Epidermal melanocyte (primary cell): ENCODE results near the gene CARD9.
A peak's percentile ranks its signal among the peaks of the same experiment; 100 is the strongest.

Experiments used
- DNase-seq: peaks from one replicate; pipeline ENCODE4 v3.0.0; 2011; ENCODE audit warnings: low spot score; ENCODE audit not compliant: insufficient read length

CARD9 gene

GRCh38 chr9:136381966-136382513 is 8.6 kb upstream of the CARD9 start:
- no peak for DNase-seq

GRCh38 chr9:136381311-136381710 is 7.8 kb upstream of the CARD9 start:
- DNase-seq = no peak

- DNase-seq = no peak
Measured at GRCh38 chr9:136380381-136380780, 6.9 kb upstream of the CARD9 start.

- DNase-seq = no peak
Measured at GRCh38 chr9:136379891-136380290, 6.4 kb upstream of the CARD9 start.

GRCh38 chr9:136379401-136379800 is 5.9 kb upstream of the CARD9 start:
- no peak for DNase-seq

GRCh38 chr9:136379003-136379287 is 5.5 kb upstream of the CARD9 start:
- DNase-seq = no peak

GRCh38 chr9:136378170-136379002 is 4.9 kb upstream of the CARD9 start:
- no peak for DNase-seq

- DNase-seq = no peak
Measured at GRCh38 chr9:136377341-136378169, 4.1 kb upstream of the CARD9 start.

GRCh38 chr9:136376457-136376856 is 3.0 kb upstream of the CARD9 start:
- DNase-seq = no peak

- DNase-seq = no peak
Measured at GRCh38 chr9:136375096-136375495, 1.6 kb upstream of the CARD9 start.

GRCh38 chr9:136374183-136374575 is 710 bp upstream of the CARD9 start:
- no peak for DNase-seq

- peak; percentile 42 for DNase-seq
Measured at GRCh38 chr9:136372561-136373299, 739 bp downstream of the CARD9 start.

- no peak for DNase-seq
Measured at GRCh38 chr9:136372006-136372405, 1.5 kb downstream of the CARD9 start.

GRCh38 chr9:136371533-136371880 is 2.0 kb downstream of the CARD9 start:
- no peak for DNase-seq

- DNase-seq = no peak
Measured at GRCh38 chr9:136370687-136371532, 2.6 kb downstream of the CARD9 start.

- no peak for DNase-seq
Measured at GRCh38 chr9:136370037-136370436, 3.4 kb downstream of the CARD9 start.

GRCh38 chr9:136368190-136368589 is 5.3 kb downstream of the CARD9 start:
- DNase-seq = no peak

GRCh38 chr9:136367296-136368145 is 5.9 kb downstream of the CARD9 start:
- DNase-seq = no peak

GRCh38 chr9:136366826-136367225 is 6.6 kb downstream of the CARD9 start:
- no peak for DNase-seq

- no peak for DNase-seq
Measured at GRCh38 chr9:136365775-136366222, 7.7 kb downstream of the CARD9 start.
